Naive thymus-derived CD4-positive, alpha-beta T cell (primary cell): ENCODE measurements around the gene EYS. TPM values are rescaled to one million over a fixed set of nuclear protein-coding genes. Genes with fewer than 3 reads are reported as not detected.

Source experiments
- ATAC-seq: fragments of 150-1000 bp; cut with Tn5 transposase; 2 replicates; pipeline ENCODE4 v1.10.0; 2021; ENCODE audit warnings: mild to moderate bottlenecking, moderate library complexity
- CTCF ChIA-PET: fragments of 350-600 bp; sonication (Branson Sonifier 250); formaldehyde crosslinking; loops from one replicate; lab custom pipeline; 2021; ENCODE audit warnings: antibody characterized with exemption; lab: Charles Lee
- POLR2A ChIA-PET: fragments of 350-600 bp; sonication (Branson Sonifier 250); formaldehyde crosslinking; loops from one replicate; lab custom pipeline; 2021; ENCODE audit warnings: antibody characterized with exemption, inconsistent platforms; lab: Charles Lee
- DNase-seq, 9 donors: peaks; one replicate each; pipeline versions ENCODE4 v3.0.0 to v3.0.0-alpha.2; 2020 to 2022; ENCODE audit warnings: mixed read lengths in 1 of 9
- H3K27ac ChIP-seq: one replicate; pipeline ENCODE4 v1.7.0; 2013; ENCODE audit warnings: mild to moderate bottlenecking, low read depth, low read length, moderate library complexity
- H3K27me3 ChIP-seq, 2 donors: one replicate each; pipeline ENCODE4 v1.7.0; 2013; ENCODE audit warnings: low read length in 2 of 2, mild to moderate bottlenecking in 2 of 2, moderate library complexity in 2 of 2; ENCODE audit not compliant: control insufficient read depth in 2 of 2, insufficient read depth in 2 of 2
- H3K36me3 ChIP-seq, 3 experiments: 1 replicate in 2 of 3; 2 replicates in 1 of 3; pipeline ENCODE4 v1.7.0; 2013; ENCODE audit warnings: low read length in 3 of 3, mild to moderate bottlenecking in 3 of 3, moderate library complexity in 1 of 3; ENCODE audit not compliant: insufficient read depth in 3 of 3, control insufficient read depth in 2 of 3
- H3K4me1 ChIP-seq, 2 donors: one replicate each; pipeline ENCODE4 v1.7.0; 2013; ENCODE audit warnings: low read length in 2 of 2, mild to moderate bottlenecking in 2 of 2, moderate library complexity in 1 of 2; ENCODE audit not compliant: control insufficient read depth in 2 of 2, insufficient read depth in 2 of 2
- H3K4me3 ChIP-seq: 2 replicates; pipeline ENCODE4 v1.7.0; 2013; ENCODE audit warnings: mild to moderate bottlenecking, low read length
- H3K9me3 ChIP-seq, 3 experiments: 1 replicate in 2 of 3; 2 replicates in 1 of 3; pipeline ENCODE4 v1.7.0; 2013; ENCODE audit warnings: low read length in 3 of 3; ENCODE audit not compliant: control insufficient read depth in 2 of 3
- H3K27ac Mint-ChIP-seq, 9 donors: one replicate each; pipeline ENCODE4 v1.8.0; 2020 to 2022; ENCODE audit warnings: mixed read lengths in 9 of 9, mild to moderate bottlenecking in 8 of 9, moderate library complexity in 5 of 9, inconsistent platforms in 2 of 9
- H3K27me3 Mint-ChIP-seq, 5 donors: one replicate each; pipeline ENCODE4 v1.8.0; 2021 to 2022; ENCODE audit warnings: mixed read lengths in 5 of 5, mild to moderate bottlenecking in 1 of 5
- H3K36me3 Mint-ChIP-seq, 5 donors: one replicate each; pipeline ENCODE4 v1.8.0; 2020 to 2022; ENCODE audit warnings: mixed read lengths in 5 of 5, mild to moderate bottlenecking in 3 of 5, inconsistent platforms in 1 of 5
- H3K4me1 Mint-ChIP-seq, 7 donors: one replicate each; pipeline ENCODE4 v1.8.0; 2020 to 2022; ENCODE audit warnings: mixed read lengths in 7 of 7, mild to moderate bottlenecking in 3 of 7, inconsistent platforms in 1 of 7
- H3K4me3 Mint-ChIP-seq, 10 donors: one replicate each; pipeline ENCODE4 v1.8.0; 2020 to 2022; ENCODE audit warnings: mild to moderate bottlenecking in 10 of 10, mixed read lengths in 10 of 10, moderate library complexity in 6 of 10, inconsistent platforms in 2 of 10
- H3K9me3 Mint-ChIP-seq, 11 donors: one replicate each; pipeline ENCODE4 v1.8.0; 2020 to 2022; ENCODE audit warnings: mixed read lengths in 11 of 11, mild to moderate bottlenecking in 4 of 11, inconsistent platforms in 1 of 11, moderate library complexity in 1 of 11
- intact Hi-C, 2 donors: fragments of 100-400 bp; cut with micrococcal nuclease; formaldehyde crosslinking; loops; one replicate each; pipeline ENCODE4 v1.15.1; 2023
- polyA plus RNA-seq, 2 donors: library from polyadenylated mRNA; unstranded; fragments of 300-500 nt; fragmentation: Illumina TruSeq; gene quantifications; one replicate each; pipeline ENCODE4 v1.2.3, GENCODE V29; 2021
- total RNA-seq, 6 experiments: library from RNA in 5 of 6; stranded (reverse) in 5 of 6; gene quantifications; 1 replicate in 5 of 6; 2 replicates in 1 of 6; pipeline ENCODE4 v1.2.3 and lab custom pipeline; 2021 to 2026

EYS gene
- under 1 TPM in 1 of 5 experiments, not detected in 4; 0.13 TPM for total RNA-seq
- under 1 TPM; 0.07 to 0.21 TPM for polyA plus RNA-seq
- not detected for total RNA-seq (lab: John Stamatoyannopoulos, UW)

DNA sequence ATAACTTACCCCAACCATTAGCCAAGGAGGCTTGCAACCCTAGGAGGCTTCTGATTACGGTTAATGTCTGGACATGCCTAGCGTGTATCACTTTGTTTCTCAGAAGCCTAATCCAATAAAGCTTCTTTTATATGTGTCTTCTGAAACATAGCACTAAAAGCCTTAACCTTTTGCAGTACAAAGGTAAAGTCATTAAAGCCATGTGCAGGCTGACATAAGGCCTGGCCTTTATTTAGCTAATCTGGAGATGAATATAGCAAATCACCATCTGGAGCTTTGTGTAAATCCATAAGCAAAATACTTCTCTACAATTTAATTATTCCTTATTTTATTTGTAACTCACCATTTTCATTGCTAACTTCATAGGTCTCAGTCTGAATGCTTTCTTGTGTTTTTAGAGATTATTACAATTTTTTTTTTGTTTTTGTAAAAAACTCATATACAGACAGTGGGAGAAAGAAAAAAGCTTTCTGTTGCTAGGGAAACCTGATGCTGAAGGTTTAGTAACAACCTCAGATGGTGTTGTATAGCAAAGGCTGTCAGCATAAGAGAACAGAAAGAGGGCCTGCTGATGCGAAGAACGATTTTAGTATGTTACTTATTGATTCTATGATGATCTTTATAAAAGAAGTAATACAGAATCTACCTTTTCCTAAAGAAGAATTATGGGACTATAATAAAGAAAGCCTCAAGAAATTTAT, at the start of gene EYS:
EYS (minus strand) TSS at position 101 of the 701 bp plus-strand sequence. CDS start 211,816 bp downstream, outside the sequence.
- Histone ChIP-seq H3K36me3 (no peaks in the 10 kb centered on the region), H3K9me3 (no peaks in the 10 kb centered on the region), H3K27ac (no peak within 1 kb of the TSS), H3K27me3 (no peaks in the 10 kb centered on the region), H3K4me3 (no peak within 1 kb of the TSS), H3K4me1 (no peaks in the 10 kb centered on the region)
- intact Hi-C loops = no loop called here
- no peaks in the 10 kb centered on the region for H3K27me3 Mint-ChIP-seq
- ATAC-seq (no peak), DNase-seq (no peak)
- H3K4me3 Mint-ChIP-seq = no peak within 1 kb of the TSS
- POLR2A ChIA-PET = no interaction called here
- no peaks in the 10 kb centered on the region for H3K36me3 Mint-ChIP-seq
- peaks cover 0 to 15% (median 7%) of the 10 kb centered on the region in 11 donors for H3K9me3 Mint-ChIP-seq
- CTCF ChIA-PET = no interaction called here
- H3K4me1 Mint-ChIP-seq = no peaks in the 10 kb centered on the region
- no peak within 1 kb of the TSS for H3K27ac Mint-ChIP-seq

DNA sequence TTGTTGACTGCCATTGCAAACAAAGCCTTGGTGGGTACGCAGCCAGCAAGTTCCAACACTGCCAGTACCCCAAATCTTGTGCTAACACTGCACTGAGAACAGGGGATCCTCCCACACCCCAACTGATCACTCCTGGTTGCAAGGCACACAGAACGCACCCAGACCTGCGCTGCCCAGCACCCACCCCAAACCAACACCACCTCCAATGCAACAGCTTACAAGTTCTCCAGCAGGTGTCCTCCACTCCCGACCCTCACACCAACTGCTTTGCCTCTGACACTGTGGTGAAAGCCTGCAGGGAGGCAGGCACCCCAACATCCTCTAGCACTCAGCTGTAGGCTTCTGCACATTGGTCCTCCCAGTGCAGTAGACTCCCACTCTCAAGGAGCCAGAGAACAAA, 39.3 kb upstream of the EYS start:
- ChIA-PET POLR2A (no interaction called here), CTCF (no interaction called here)

DNA sequence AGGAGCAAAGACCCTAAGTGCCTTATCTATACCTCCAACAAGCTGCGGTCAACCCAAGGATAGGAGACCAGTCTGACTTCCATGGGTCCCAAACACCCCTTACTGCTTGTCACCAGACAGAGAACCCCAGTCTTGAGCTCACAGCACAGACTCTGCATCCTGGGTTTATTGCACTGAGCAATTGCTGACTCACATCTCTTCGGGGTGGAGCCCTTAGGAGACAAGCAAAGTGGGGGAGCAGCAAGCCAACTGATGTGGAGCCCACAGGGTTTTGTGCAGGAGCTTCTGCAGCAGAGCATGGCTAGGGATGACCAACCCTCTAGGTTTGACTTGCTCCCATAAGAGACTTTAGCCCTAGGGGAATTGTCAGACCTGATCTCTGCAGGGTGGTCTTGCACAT, 38.6 kb upstream of the EYS start:
- H3K36me3 Mint-ChIP-seq = peaks cover 0 to 5% (median 0%) of the 10 kb centered on the region in 5 donors
- H3K4me1 Mint-ChIP-seq = no peaks in the 10 kb centered on the region
- H3K4me1 ChIP-seq = no peaks in the 10 kb centered on the region
- H3K36me3 ChIP-seq = no peaks in the 10 kb centered on the region
- no peaks in the 10 kb centered on the region for H3K9me3 ChIP-seq
- H3K4me3 Mint-ChIP-seq = no peak overlapping the region
- no peaks in the 10 kb centered on the region for H3K27me3 ChIP-seq
- ATAC-seq (no peak), DNase-seq (no peak)
- H3K9me3 Mint-ChIP-seq = peaks cover 6 to 33% (median 16%) of the 10 kb centered on the region in 11 donors
- intact Hi-C loops = no loop called here
- H3K4me3 ChIP-seq = no peak overlapping the region
- no peak overlapping the region for H3K27ac Mint-ChIP-seq
- H3K27ac ChIP-seq = no peak overlapping the region
- ChIA-PET CTCF (no interaction called here), POLR2A (no interaction called here)
- H3K27me3 Mint-ChIP-seq = no peaks in the 10 kb centered on the region

More for the DNA sequence above, 39.3 kb upstream of the EYS start:
- H3K27ac Mint-ChIP-seq = no peak overlapping the region
- Histone ChIP-seq H3K27ac (no peak overlapping the region), H3K9me3 (no peaks in the 10 kb centered on the region), H3K36me3 (no peaks in the 10 kb centered on the region), H3K4me1 (no peaks in the 10 kb centered on the region), H3K4me3 (no peak overlapping the region), H3K27me3 (no peaks in the 10 kb centered on the region)
- H3K36me3 Mint-ChIP-seq = peaks cover 0 to 5% (median 0%) of the 10 kb centered on the region in 5 donors
- intact Hi-C loops = no loop called here
- H3K4me1 Mint-ChIP-seq = no peaks in the 10 kb centered on the region
- no peak overlapping the region for H3K4me3 Mint-ChIP-seq
- ATAC-seq (no peak), DNase-seq (no peak)
- H3K9me3 Mint-ChIP-seq = peaks cover 0 to 33% (median 19%) of the 10 kb centered on the region in 11 donors
- H3K27me3 Mint-ChIP-seq = no peaks in the 10 kb centered on the region

DNA sequence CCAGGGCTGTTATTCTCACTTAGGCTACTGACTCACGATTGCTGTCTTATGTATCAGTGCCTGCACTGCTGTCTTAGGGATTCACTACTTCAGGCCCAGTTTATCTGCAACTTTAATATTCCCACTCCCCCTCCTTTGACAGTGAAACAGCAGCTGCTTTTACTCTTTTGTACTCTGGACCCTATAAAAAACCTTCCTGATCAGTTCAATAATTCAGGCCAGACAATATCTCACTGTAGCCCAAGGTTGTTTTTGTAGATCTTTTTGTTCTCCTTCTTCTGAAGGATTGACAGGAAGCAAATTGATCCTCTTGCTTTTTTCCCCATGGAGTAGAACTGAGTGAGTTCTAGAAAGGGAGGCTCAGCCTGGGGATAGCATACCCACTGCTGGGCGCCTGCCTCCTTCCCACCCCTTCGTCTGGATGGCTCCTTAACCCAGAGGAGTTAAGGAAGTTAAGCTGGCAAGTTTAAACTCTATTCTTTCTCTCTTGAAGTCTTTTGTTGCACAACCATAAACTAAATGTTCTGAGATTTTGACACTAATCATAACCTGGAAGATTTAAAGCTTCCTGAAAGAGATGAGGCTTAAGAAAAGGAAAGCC, 22.0 kb upstream of the EYS start:
- Histone ChIP-seq H3K9me3 (no peaks in the 10 kb centered on the region), H3K36me3 (no peaks in the 10 kb centered on the region), H3K27ac (no peak overlapping the region), H3K27me3 (no peaks in the 10 kb centered on the region), H3K4me1 (no peaks in the 10 kb centered on the region), H3K4me3 (no peak overlapping the region)
- POLR2A ChIA-PET = no interaction called here
- DNase-seq = no peak
- peaks cover 0 to 23% (median 6%) of the 10 kb centered on the region in 11 donors for H3K9me3 Mint-ChIP-seq
- no peak overlapping the region for H3K27ac Mint-ChIP-seq
- no peaks in the 10 kb centered on the region for H3K27me3 Mint-ChIP-seq
- intact Hi-C loops = no loop called here
- CTCF ChIA-PET = no interaction called here
- H3K4me1 Mint-ChIP-seq = no peaks in the 10 kb centered on the region
- ATAC-seq = no peak
- H3K36me3 Mint-ChIP-seq = no peaks in the 10 kb centered on the region
- no peak overlapping the region for H3K4me3 Mint-ChIP-seq

DNA sequence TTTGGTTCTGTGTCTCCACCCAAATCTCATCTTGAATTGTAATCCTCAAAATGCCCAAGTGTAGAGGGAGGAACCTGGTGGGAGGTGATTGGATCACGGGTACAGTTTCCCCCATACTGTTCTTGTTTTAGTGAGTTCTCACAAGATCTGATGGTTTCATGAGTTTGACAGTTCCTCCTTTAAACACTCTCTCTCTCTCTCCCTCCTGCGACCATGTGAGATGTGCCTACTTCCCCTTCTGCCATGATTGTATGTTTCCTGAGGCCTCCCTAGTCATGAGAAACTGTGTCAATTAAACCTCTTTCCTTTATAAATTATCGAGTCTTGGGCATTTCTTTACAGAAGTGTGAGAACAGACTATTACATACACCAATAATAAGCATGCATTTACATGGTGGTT, 12.1 kb upstream of the EYS start:
- no peak for DNase-seq
- Mint-ChIP-seq H3K27me3 (no peaks in the 10 kb centered on the region), H3K9me3 (peaks cover 2 to 30% (median 7%) of the 10 kb centered on the region in 11 donors), H3K4me1 (no peaks in the 10 kb centered on the region), H3K36me3 (no peaks in the 10 kb centered on the region), H3K27ac (no peak overlapping the region), H3K4me3 (no peak overlapping the region)
- ChIA-PET CTCF (no interaction called here), POLR2A (no interaction called here)
- Histone ChIP-seq H3K36me3 (no peaks in the 10 kb centered on the region), H3K27me3 (no peaks in the 10 kb centered on the region), H3K9me3 (no peaks in the 10 kb centered on the region), H3K4me1 (no peaks in the 10 kb centered on the region), H3K27ac (no peak overlapping the region), H3K4me3 (no peak overlapping the region)
- intact Hi-C loops = no loop called here
- no peak for ATAC-seq

DNA sequence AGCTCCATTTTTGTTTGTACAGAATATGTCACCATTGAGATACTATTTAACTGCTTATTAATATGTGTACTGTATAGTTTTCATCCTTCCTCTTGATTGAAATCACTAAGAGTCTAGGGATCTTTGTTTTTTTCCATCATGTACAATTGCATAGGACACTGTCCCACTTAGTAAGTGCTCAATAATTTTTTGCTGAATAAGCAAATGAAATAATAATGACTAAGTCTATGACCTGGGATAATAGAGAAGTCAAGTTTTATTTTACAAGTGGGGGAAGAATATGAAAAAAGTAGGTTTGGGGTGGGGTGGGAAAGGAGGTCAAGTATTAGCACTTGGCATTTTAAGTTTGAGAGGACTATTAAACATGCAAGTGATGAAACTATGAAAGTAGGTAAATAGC, 4.5 kb upstream of the EYS start:
- ATAC-seq = no peak
- no peaks in the 10 kb centered on the region for H3K36me3 ChIP-seq
- no peak overlapping the region for H3K27ac Mint-ChIP-seq
- H3K27ac ChIP-seq = no peak overlapping the region
- H3K27me3 ChIP-seq = no peaks in the 10 kb centered on the region
- H3K4me3 ChIP-seq = no peak overlapping the region
- no peak for DNase-seq
- peaks cover 0 to 32% (median 11%) of the 10 kb centered on the region in 11 donors for H3K9me3 Mint-ChIP-seq
- CTCF ChIA-PET = no interaction called here
- no peaks in the 10 kb centered on the region for H3K4me1 Mint-ChIP-seq
- no peaks in the 10 kb centered on the region for H3K27me3 Mint-ChIP-seq
- H3K9me3 ChIP-seq = no peaks in the 10 kb centered on the region
- no peaks in the 10 kb centered on the region for H3K4me1 ChIP-seq
- intact Hi-C loops = no loop called here
- H3K36me3 Mint-ChIP-seq = no peaks in the 10 kb centered on the region
- POLR2A ChIA-PET = no interaction called here
- H3K4me3 Mint-ChIP-seq = no peak overlapping the region
